PC-9 (cell line): ENCODE results near the gene MAP3K7CL. TPM values are rescaled to one million over a fixed set of nuclear protein-coding genes. Genes with fewer than 3 reads are reported as not detected.

Source experiments
- BruUV-seq: library from RNA; stranded (reverse); fragments of 400-500 nt; replicated peaks from 2 replicates; lab custom pipeline; 2021; lab: Mats Ljungman, UMichigan
- CTCF ChIA-PET: fragments of 300-600 bp; sonication (Branson Sonifier 250); formaldehyde crosslinking; loops from one replicate; lab custom pipeline; 2022; ENCODE audit warnings: antibody characterized with exemption; lab: Charles Lee
- POLR2A ChIA-PET: fragments of 300-600 bp; sonication (Branson Sonifier 250); formaldehyde crosslinking; loops from one replicate; lab custom pipeline; 2022; ENCODE audit warnings: antibody characterized with exemption; ENCODE audit not compliant: unreplicated experiment; lab: Charles Lee
- DNase-seq, 2 experiments: peaks; one replicate each; pipeline versions ENCODE4 v3.0.0 to v3.0.0-alpha.2; 2015 to 2022; ENCODE audit warnings: mixed read lengths in 1 of 2
- H2AFZ ChIP-seq: fragments of 200-600 bp; sonication (generic); 2 replicates; pipeline ENCODE4 v1.8.1; 2017; ENCODE audit warnings: antibody characterized with exemption
- H3F3A ChIP-seq: fragments of 200-600 bp; sonication (generic); 2 replicates; pipeline ENCODE4 v1.8.1; 2017; ENCODE audit warnings: antibody characterized with exemption, mild to moderate bottlenecking, low read depth; ENCODE audit not compliant: insufficient read depth
- H3K27ac ChIP-seq: fragments of 200-600 bp; sonication (generic); 2 replicates; pipeline ENCODE4 v1.6.1; 2016; ENCODE audit warnings: mixed run types
- H3K27me3 ChIP-seq: fragments of 200-600 bp; sonication (generic); 2 replicates; pipeline ENCODE4 v1.6.1; 2016; ENCODE audit warnings: low read depth, mixed run types; ENCODE audit not compliant: insufficient read depth
- H3K36me3 ChIP-seq: fragments of 200-600 bp; sonication (generic); 2 replicates; pipeline ENCODE4 v1.6.1; 2016; ENCODE audit warnings: low read depth, mixed run types
- H3K4me1 ChIP-seq: fragments of 200-600 bp; sonication (generic); replicated peaks from 2 replicates; pipeline ENCODE4 v1.6.1; 2016; ENCODE audit warnings: mixed run types; ENCODE audit not compliant: insufficient read depth
- H3K4me2 ChIP-seq: fragments of 200-600 bp; sonication (generic); 2 replicates; pipeline ENCODE4 v1.6.1; 2017; ENCODE audit warnings: mixed run types
- H3K4me3 ChIP-seq: fragments of 200-600 bp; sonication (generic); 2 replicates; pipeline ENCODE4 v1.6.1; 2016; ENCODE audit warnings: mixed run types
- H3K79me2 ChIP-seq: fragments of 200-600 bp; sonication (generic); 2 replicates; pipeline ENCODE4 v1.6.1; 2017; ENCODE audit warnings: low read depth, mixed run types
- H3K9me2 ChIP-seq: fragments of 200-600 bp; sonication (generic); 2 replicates; pipeline ENCODE4 v1.8.1; 2017; ENCODE audit warnings: mild to moderate bottlenecking; ENCODE audit not compliant: insufficient read depth
- H3K9me3 ChIP-seq: fragments of 200-600 bp; sonication (generic); 2 replicates; pipeline ENCODE4 v1.8.1; 2016; ENCODE audit warnings: low read depth; ENCODE audit not compliant: insufficient read depth
- H4K20me1 ChIP-seq: fragments of 200-600 bp; sonication (generic); 2 replicates; pipeline ENCODE4 v1.8.1; 2017; ENCODE audit not compliant: insufficient read depth
- EZH2 ChIP-seq: fragments of 200-600 bp; sonication (generic); IDR thresholded peaks from 2 replicates; pipeline ENCODE4 v1.8.0; 2017; ENCODE audit warnings: antibody characterized with exemption, low read depth
- intact Hi-C: fragments of 100-400 bp; cut with micrococcal nuclease; formaldehyde crosslinking; loops from one replicate; pipeline ENCODE4 v1.10.0; 2022; ENCODE audit not compliant: unreplicated experiment
- total RNA-seq: library from RNA; stranded (reverse); gene quantifications from 2 replicates; pipeline ENCODE4 v1.2.3, GENCODE V29; 2021
- TF ChIP-seq, protein P1 (sequence below): fragments of 200-600 bp; sonication (generic); conservative IDR thresholded peaks from 2 replicates; pipeline ENCODE4 v1.6.1; 2017; ENCODE audit warnings: mixed run types, antibody characterized with exemption, mild to moderate bottlenecking, moderate library complexity

Gene MAP3K7CL
- total RNA-seq, 1 experiment from 2014 or later = 0.37 TPM

DNA sequence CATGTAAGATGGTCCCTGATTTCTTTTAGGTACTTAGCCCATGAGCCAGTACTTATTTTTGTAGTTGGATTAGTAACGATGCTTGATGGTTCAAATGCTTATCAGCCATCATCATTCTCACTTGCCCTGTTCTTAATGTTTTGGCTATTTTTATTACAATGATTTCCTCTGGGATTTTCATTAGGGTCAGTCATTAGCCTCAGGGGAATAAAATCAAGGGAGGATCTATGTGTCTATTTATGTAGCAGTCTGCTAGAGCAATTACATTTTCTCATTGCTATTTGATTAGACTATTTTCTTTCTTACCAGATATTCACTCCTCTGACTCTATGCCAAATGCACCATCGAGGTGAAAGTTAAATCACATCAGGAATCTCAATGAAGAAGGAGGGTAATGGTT is 46.1 kb upstream of the MAP3K7CL start:
- Histone ChIP-seq H3K4me2 (no peak overlapping the region), H3K9me2 (no peaks in the 10 kb centered on the region), H3K4me3 (no peak overlapping the region), H3K9me3 (no peaks in the 10 kb centered on the region), H3K79me2 (no peaks in the 10 kb centered on the region), H3F3A (no peaks in the 10 kb centered on the region), H3K36me3 (no peaks in the 10 kb centered on the region), H3K27me3 (no peaks in the 10 kb centered on the region), H4K20me1 (no peaks in the 10 kb centered on the region), H2AFZ (no peak overlapping the region), H3K27ac (no peak overlapping the region), H3K4me1 (no peaks in the 10 kb centered on the region)
- ChIA-PET POLR2A (no interaction called here), CTCF (no interaction called here)
- intact Hi-C loops = no loop called here
- DNase-seq = no peak
- TF ChIP-seq EZH2 = no peak
- TF ChIP-seq, protein P1, sequence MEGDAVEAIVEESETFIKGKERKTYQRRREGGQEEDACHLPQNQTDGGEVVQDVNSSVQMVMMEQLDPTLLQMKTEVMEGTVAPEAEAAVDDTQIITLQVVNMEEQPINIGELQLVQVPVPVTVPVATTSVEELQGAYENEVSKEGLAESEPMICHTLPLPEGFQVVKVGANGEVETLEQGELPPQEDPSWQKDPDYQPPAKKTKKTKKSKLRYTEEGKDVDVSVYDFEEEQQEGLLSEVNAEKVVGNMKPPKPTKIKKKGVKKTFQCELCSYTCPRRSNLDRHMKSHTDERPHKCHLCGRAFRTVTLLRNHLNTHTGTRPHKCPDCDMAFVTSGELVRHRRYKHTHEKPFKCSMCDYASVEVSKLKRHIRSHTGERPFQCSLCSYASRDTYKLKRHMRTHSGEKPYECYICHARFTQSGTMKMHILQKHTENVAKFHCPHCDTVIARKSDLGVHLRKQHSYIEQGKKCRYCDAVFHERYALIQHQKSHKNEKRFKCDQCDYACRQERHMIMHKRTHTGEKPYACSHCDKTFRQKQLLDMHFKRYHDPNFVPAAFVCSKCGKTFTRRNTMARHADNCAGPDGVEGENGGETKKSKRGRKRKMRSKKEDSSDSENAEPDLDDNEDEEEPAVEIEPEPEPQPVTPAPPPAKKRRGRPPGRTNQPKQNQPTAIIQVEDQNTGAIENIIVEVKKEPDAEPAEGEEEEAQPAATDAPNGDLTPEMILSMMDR = no peak
- BruUV-seq = no TSS peak

- ChIA-PET CTCF (interaction anchor here (0.6 kb wide), 1 partner anchor 263 kb away, joined by 4 read pairs; no protein-coding TSS in a partner anchor), POLR2A (no interaction called here)
- Histone ChIP-seq H3K9me3 (no peaks in the 10 kb centered on the region), H3K4me2 (no peak overlapping the region), H3K9me2 (no peaks in the 10 kb centered on the region), H3K4me1 (peaks cover 2% of the 10 kb centered on the region; the same call in 1 of the 2 replicates), H3K27me3 (no peaks in the 10 kb centered on the region), H3K4me3 (no peak overlapping the region), H3F3A (no peaks in the 10 kb centered on the region), H2AFZ (no peak overlapping the region), H3K79me2 (no peaks in the 10 kb centered on the region), H3K36me3 (no peaks in the 10 kb centered on the region), H4K20me1 (no peaks in the 10 kb centered on the region), H3K27ac (no peak overlapping the region)
- intact Hi-C loops = no loop called here
- no TSS peak for BruUV-seq
- TF ChIP-seq, protein P1 = no peak
- no peak for TF ChIP-seq EZH2
- DNase-seq = no peak
These were observed 45.2 kb upstream of the MAP3K7CL start for GRCh38 chr21:29085106-29085752.

GRCh38 chr21:29091033-29091432 is 39.4 kb upstream of the MAP3K7CL start:
- Histone ChIP-seq H3K27me3 (no peaks in the 10 kb centered on the region), H3K79me2 (no peaks in the 10 kb centered on the region), H4K20me1 (no peaks in the 10 kb centered on the region), H2AFZ (no peak overlapping the region), H3K27ac (no peak overlapping the region), H3K9me2 (no peaks in the 10 kb centered on the region), H3K9me3 (no peaks in the 10 kb centered on the region), H3K4me3 (no peak overlapping the region), H3K4me2 (0 out of 2 replicates have a peak overlapping the region, but pooled peaks have one; percentile 26), H3F3A (no peaks in the 10 kb centered on the region), H3K4me1 (peaks cover 16% of the 10 kb centered on the region), H3K36me3 (no peaks in the 10 kb centered on the region)
- TF ChIP-seq, protein P1 = no peak
- TF ChIP-seq EZH2 = no peak
- ChIA-PET CTCF (interaction anchor here (0.7 to 1.4 kb wide), 4 partner anchors 222 to 281 kb away, joined by 3 to 5 read pairs (median 4); no protein-coding TSS in a partner anchor), POLR2A (no interaction called here)
- BruUV-seq = no TSS peak
- peak in 1 of 2 experiments; percentile 67 for DNase-seq
- intact Hi-C loops = loop anchor here (2.0 kb wide), 3 partner anchors 74 to 758 kb away; partner anchors contain the start of gene BACH1
